ENCODE results near the gene EFS. TPM values are rescaled to one million over a fixed set of nuclear protein-coding genes. Genes with fewer than 3 reads are reported as not detected.

Gene EFS
- total and polyA plus RNA-seq, 2 donors from 2014 or later: 5.5 to 5.6 TPM

DNA sequence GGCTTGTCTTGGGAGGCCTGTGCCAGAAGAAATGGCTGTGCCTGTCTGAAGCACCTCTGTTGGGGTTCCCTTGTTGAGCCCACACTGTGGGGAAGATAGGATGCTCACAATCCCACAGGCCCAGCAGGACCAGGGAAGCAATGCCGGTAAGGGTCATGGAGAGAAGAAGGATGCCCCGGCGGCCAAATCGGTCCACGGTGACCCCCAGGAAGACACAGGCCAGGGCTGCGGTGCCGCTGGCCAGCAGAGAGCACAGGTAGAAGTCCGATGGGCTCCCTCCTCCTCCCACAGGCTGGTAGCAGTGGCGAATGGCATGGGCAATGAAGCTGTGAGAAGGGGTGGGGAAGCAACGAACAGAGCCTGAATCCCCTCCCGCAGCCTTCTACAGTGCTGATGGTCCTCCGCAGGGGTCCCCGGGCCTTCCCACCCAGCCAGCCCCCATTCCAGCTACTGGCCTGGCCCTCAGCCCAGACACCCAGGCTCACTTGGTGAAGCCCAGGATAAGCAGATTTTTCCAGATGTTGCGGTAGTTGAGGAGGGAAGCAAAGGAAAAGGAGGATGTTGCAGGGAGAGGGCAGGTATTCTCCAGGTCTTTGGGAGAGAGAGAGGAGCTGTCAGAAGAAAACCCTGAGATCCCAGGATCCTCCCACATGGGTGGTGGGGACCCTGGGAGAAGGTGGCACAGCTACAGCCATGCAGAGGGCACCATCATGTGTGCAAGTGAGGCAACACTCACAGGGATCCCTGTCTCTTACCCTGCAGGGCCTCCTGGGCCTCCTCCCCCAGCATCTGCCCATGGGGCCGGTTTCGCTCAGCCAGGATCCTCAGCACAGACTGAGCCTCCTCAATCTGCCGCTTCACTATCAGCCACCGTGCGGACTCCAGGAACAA lies 17.3 kb downstream of the EFS start:
- H3K4me3 ChIP-seq (ENCODE audit: low read length in 3 of 3): no peak overlapping the region
- no peaks in the 10 kb centered on the region for H3K27me3 ChIP-seq (ENCODE audit: control insufficient read depth, insufficient read depth, low read length)
- H3K9ac ChIP-seq (ENCODE audit: low read length in 3 of 3): no peak overlapping the region
- H3K27ac ChIP-seq (ENCODE audit: low read depth in 2 of 2, low read length in 2 of 2): no peak overlapping the region
- FAIRE-seq (no peak), DNase-seq (no peak)
- intact Hi-C loops (cut with DNase I): no loop called here
- no peaks in the 10 kb centered on the region for H3K9me3 ChIP-seq (ENCODE audit: control insufficient read depth in 2 of 3, insufficient read depth in 1 of 3, low read length in 3 of 3)
- H3K36me3 ChIP-seq (ENCODE audit: control insufficient read depth in 2 of 3, insufficient read depth in 3 of 3, low read length in 3 of 3): no peaks in the 10 kb centered on the region
- TF ChIP-seq, protein P1, sequence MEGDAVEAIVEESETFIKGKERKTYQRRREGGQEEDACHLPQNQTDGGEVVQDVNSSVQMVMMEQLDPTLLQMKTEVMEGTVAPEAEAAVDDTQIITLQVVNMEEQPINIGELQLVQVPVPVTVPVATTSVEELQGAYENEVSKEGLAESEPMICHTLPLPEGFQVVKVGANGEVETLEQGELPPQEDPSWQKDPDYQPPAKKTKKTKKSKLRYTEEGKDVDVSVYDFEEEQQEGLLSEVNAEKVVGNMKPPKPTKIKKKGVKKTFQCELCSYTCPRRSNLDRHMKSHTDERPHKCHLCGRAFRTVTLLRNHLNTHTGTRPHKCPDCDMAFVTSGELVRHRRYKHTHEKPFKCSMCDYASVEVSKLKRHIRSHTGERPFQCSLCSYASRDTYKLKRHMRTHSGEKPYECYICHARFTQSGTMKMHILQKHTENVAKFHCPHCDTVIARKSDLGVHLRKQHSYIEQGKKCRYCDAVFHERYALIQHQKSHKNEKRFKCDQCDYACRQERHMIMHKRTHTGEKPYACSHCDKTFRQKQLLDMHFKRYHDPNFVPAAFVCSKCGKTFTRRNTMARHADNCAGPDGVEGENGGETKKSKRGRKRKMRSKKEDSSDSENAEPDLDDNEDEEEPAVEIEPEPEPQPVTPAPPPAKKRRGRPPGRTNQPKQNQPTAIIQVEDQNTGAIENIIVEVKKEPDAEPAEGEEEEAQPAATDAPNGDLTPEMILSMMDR (IDR thresholded peaks at IDR 0.05; ENCODE audit: borderline replicate concordance, extremely low read depth, insufficient read depth): no peak
- peaks cover 0 to 5% (median 0%) of the 10 kb centered on the region in 3 donors for H3K4me1 ChIP-seq (ENCODE audit: control insufficient read depth in 2 of 3, insufficient read depth in 2 of 3, low read depth in 1 of 3, low read length in 3 of 3)

- no peak overlapping the region for H3K4me3 ChIP-seq (ENCODE audit: low read length in 3 of 3)
- peaks cover 0 to 2% (median 0%) of the 10 kb centered on the region in 3 donors for H3K4me1 ChIP-seq (ENCODE audit: control insufficient read depth in 2 of 3, insufficient read depth in 2 of 3, low read depth in 1 of 3, low read length in 3 of 3)
- no peak overlapping the region for H3K9ac ChIP-seq (ENCODE audit: low read length in 3 of 3)
- no peak overlapping the region for H3K27ac ChIP-seq (ENCODE audit: low read depth in 2 of 2, low read length in 2 of 2)
- FAIRE-seq (no peak), DNase-seq (no peak)
- intact Hi-C loops (cut with DNase I): no loop called here
- no peaks in the 10 kb centered on the region for H3K27me3 ChIP-seq (ENCODE audit: control insufficient read depth, insufficient read depth, low read length)
- H3K9me3 ChIP-seq (ENCODE audit: control insufficient read depth in 2 of 3, insufficient read depth in 1 of 3, low read length in 3 of 3): no peaks in the 10 kb centered on the region
- TF ChIP-seq, protein P1 (IDR thresholded peaks at IDR 0.05; ENCODE audit: borderline replicate concordance, extremely low read depth, insufficient read depth): no peak
- no peaks in the 10 kb centered on the region for H3K36me3 ChIP-seq (ENCODE audit: control insufficient read depth in 2 of 3, insufficient read depth in 3 of 3, low read length in 3 of 3)
Observed at GRCh38 chr14:23346693-23347405, 18.1 kb downstream of the EFS start.

GRCh38 chr14:23345987-23346692 lies 18.8 kb downstream of the EFS start:
- Histone ChIP-seq H3K27me3 (ENCODE audit: control insufficient read depth, insufficient read depth, low read length) (no peaks in the 10 kb centered on the region), H3K4me1 (ENCODE audit: control insufficient read depth in 2 of 3, insufficient read depth in 2 of 3, low read depth in 1 of 3, low read length in 3 of 3) (no peaks in the 10 kb centered on the region), H3K4me3 (ENCODE audit: low read length in 3 of 3) (no peak overlapping the region), H3K9me3 (ENCODE audit: control insufficient read depth in 2 of 3, insufficient read depth in 1 of 3, low read length in 3 of 3) (no peaks in the 10 kb centered on the region), H3K27ac (ENCODE audit: low read depth in 2 of 2, low read length in 2 of 2) (no peak overlapping the region), H3K36me3 (ENCODE audit: control insufficient read depth in 2 of 3, insufficient read depth in 3 of 3, low read length in 3 of 3) (no peaks in the 10 kb centered on the region), H3K9ac (ENCODE audit: low read length in 3 of 3) (no peak overlapping the region)
- FAIRE-seq: no peak
- TF ChIP-seq, protein P1 (IDR thresholded peaks at IDR 0.05; ENCODE audit: borderline replicate concordance, extremely low read depth, insufficient read depth): no peak
- intact Hi-C loops (cut with DNase I): no loop called here
- DNase-seq: peak in 1 of 5 donors; percentile 73

Data from kidney (tissue), 14 donors.